HG03045 (cell line): ENCODE measurements around the gene RRAGD.
"Not testable (repeated sequence)": the region's sequence is repeated elsewhere in the genome, so short reads cannot be mapped to it uniquely, and the experiment has no call there.

Source experiments
- ATAC-seq: cut with Tn5 transposase; IDR thresholded peaks from one replicate; pipeline ENCODE4 v1.9.1; 2021; ENCODE audit warnings: mild to moderate bottlenecking, moderate library complexity; ENCODE audit not compliant: unreplicated experiment

RRAGD gene

DNA sequence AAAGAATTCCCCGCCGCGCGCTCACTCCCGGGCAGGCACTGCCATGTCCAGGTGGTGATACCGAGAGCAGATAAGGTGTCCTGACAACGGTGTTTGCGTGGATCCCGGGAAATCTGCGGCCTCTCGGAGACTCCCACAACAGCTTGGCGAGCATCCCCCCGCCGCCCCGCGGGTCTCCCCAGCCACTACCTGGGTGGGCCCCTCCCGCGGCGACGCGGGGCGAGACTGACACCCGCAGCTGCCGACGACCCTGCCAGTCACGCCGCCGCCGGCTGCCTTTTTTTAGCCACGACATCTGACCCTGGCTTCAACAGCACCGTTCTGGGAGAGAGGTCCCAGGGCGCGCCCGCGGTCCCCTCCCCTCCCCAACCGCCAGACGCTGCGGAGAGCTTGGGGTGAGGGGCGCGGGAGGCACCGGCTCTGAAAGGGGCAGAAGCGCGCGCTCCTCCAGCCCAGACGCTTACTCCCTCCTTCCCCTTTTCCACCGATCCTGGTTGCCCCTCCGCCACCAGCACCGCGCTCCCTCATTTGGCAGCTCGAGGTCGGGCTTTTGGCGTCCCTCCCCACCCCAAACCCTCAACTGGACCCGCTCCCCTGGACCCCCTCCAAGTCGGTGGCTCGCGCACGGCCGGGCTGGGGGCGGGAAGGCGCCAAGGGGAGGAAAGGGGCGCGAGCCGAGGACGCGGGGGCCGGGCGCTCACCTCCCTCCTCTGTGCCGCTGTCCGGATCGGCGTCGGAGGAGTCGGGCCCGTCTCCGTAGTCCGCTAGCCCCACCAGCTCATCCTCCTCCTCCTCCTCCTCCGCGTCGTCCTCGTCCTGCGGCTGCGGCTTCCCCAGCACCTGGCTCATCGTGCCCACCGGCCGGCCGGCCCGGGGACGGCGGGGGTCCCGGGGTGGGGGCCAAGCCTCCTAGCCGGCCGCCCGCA is 665 bp downstream of the RRAGD start:
- peak; percentile 44 for ATAC-seq

DNA sequence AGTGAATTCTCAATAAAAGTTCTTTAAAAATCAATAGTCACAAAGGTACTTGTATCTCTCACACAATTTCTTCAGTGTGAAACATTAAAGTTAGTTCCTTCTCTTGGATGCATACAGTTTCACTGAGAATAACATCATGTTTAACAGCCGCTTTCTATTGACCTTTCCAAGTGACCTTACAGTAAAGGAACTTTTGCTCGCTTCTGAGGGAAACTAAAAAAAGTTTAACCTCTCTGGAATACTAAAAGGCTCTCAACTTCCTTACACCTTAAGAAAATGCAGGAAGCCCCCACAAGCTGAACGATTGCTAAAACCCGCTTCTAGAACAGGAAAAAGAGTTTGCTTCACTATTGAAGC is 1.3 kb downstream of the RRAGD start:
- ATAC-seq, result no peak

DNA sequence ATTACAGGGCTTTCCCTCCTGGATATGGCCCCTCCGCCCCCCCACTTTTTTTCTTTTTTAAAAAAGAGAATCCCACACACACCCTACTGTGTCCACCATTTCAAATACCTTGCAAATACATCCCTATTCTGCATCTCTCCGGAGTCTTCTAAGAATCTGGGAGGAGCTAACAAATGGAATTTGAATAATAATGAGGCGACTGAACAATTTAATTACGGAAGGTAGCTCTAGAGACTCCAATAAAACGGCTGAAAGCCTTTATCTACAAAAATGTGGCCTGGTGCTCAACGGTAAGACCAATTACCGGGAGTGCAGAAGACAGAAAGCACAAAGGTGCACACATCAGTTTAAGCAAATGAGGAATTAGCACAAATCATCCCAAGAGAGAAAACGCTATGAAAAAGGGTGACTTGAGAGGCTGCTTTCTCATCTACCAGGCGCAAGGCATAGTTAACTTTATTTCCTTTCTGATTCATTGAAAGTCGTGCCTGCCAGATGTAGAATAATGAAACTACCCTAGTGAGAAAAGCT is 1.8 kb downstream of the RRAGD start:
- ATAC-seq, result no peak

DNA sequence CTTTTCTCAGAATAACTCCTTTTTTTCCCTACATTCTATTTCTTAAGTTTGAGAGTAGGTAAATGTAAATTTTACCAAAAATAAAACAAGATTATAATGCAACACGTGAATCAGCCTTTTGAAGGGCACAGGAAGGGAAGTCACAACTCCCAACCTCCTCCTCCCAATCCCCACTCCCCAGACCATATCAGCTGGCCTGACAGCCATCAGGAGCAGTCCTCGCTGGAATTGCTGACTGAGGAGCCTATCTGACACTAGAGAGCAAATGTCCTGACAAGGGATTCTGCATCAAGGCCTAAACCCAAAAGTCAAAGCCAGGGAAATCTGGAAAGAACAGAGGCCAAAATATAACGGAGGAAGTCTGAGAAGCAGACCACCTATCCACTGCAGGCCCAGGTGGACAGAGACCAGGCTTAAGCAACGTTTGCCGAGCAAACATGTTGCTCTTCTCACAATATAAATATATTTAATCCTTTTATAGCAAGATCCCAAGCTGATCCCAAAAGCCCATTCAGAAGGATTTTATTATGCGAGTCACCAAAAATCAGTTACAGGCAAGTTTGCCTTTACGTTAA is 2.5 kb downstream of the RRAGD start:
- no peak for ATAC-seq

DNA sequence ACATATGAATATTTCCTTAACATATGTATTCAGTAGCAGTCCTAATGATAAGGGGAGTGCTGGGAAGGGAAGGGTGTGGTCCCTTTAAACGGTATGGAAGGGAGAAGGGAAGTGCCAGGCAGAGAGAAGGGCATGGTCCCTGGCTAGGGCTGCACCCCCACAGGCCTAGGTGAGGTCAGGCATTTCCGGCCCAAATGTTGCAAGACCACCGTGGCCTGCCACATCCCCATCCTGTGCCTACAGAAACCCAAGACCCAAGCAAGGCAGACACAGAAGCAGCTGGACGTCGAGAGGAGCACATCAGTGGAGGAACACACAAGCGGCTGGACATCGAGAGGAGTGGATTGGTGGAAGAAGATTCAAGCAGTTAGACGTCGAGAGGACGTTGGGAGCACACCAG is 5.9 kb downstream of the RRAGD start:
- no peak for ATAC-seq

DNA sequence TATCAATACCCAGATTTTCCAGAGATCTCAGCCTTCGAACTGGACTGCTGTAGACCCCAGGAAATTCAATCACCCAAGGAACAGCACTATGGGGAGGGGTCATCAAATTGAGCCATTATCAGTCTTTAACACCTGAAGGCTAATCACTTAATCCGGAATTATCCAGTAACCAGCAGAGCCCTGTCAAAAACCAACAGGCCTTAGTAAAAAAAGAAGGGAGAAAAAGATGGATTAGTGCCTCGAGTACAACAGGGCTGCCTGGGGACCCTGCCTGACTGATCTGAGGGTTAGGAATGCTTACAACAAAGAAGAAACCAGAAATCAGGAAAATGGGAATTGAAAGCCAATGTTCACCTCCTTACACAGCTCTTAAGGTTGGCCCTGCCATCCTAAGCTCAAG is 7.6 kb downstream of the RRAGD start:
- no peak for ATAC-seq

DNA sequence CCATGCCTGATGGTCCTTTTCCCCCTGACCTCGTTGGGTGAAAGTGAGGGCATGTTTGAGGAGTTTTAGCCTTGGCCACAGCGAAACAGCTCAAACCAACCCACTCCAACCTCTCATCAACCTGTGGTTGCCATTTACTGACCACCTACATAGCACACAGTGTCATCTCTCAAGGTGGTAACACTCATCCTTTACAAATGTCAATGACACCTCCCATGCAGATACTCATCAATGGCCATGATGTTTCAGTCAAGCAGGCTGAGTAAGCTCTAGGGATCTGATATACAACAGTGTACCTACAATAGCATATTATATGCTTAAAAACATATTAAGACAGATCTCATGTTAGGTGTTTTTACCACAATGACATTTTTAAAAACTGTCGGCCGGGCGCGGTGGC is 9.3 kb downstream of the RRAGD start:
- no peak for ATAC-seq

DNA sequence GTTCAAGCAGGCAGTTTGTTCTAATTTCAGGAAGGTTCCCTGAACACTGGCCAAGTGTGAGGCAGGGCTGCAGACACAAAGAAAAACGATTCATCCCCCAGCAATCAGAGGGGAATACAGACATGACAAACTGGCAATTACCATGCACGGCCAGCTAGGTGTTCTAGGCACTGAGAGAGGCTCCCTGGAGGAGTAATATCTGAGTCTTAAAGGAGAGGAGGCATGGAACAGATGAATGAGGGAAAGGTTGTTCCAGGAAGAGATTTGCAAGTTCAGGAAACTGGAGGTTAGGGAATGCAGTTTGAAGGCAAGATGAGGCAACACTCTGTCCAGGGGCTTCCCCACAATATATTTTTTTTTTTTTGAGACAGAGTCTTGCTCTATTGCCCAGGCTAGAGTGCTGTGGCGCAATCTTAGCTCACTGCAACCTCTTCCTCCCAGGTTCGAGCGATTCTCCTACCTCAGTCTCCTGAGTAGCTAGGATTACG is 11.1 kb downstream of the RRAGD start:
- no peak for ATAC-seq

DNA sequence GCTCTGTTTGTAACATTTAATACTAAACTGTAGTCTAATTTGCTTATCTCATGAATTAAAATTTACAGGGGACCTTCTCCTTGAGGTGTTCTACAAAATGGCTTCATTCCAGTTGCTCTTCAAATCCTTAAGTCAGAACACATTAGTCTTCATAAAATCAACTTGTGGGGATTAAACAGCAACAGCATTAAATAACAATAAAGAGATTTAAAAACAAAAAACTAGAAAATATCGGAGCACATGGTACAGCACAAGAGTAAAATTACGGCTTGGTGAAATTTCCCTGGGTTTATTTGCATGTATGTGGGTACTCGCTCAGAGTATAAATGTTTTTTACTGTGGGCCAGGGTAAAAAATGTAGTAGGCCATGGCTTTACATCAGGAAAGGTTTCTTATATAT is 12.0 kb downstream of the RRAGD start:
- no peak for ATAC-seq

DNA sequence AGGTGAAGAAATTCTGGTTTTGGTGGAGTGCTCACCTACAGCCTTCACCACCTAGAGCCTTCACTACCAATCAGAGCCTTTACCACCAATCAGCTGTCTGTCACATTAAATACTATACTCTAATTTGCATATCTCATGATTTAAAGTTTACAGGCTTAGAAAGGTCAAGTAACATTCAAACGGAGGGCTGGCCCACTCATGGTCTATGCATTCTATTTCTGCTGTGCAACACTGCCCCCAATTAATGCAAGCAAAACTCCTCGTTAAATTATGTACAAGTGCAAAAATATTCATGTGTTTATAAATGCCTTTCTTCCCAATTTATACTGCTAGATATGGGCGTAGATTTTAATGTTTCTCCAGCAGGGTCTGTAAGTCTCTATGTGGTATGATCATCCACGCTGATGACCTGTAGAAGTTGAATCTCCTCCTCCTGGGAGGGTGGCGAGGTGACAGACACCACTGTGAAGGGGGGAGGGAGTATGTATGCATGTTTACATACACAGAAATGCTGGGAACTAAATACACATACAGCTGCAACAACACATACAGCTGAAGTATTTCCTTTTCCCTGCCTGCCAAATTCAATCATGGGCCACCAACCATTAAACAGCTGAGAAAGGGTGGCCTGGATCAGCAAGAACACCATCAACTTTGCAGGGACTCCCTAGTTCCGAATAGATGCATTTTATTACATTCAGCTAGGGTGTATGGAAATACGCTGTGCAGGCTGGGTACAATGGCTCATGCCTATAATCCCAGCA is 13.1 kb downstream of the RRAGD start:
- no peak for ATAC-seq

DNA sequence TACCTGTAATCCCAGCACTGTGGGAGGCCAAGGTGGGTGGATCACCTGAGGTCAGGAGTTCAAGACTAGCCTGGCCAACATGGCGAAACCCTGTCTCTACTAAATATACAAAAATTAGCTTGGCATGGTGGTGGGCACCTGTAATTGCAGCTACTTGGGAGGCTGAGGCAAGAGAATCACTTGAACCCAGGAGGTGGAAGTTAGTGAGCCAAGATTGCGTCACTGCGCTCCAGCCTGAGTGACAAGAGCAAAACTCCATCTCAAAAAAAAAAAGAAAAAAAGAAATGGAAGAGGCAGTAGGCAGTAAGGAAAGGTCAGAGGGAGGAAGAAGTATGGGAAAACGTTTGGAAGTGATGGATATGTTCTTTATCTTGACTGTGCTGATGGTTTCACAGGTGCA is 14.2 kb downstream of the RRAGD start:
- not testable (repeated sequence) for ATAC-seq

DNA sequence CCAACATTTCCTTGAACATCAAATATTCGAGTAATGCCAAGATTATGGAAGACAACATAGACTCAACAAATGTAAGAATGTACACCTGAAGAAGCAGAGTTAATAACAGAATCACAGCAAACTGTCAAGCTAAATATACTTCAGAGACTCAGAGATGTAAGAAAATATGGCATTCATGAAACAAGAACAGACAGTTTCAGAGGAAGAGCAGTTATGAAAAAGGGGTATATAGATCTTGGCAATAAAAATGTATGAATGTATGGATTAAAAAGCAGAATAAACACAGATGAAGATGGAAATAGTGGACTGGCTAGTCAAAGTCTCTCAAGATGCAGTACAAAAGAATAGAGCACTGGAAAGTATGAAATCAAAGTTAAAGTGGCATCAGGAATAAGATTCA is 18.4 kb downstream of the RRAGD start:
- ATAC-seq, result no peak

DNA sequence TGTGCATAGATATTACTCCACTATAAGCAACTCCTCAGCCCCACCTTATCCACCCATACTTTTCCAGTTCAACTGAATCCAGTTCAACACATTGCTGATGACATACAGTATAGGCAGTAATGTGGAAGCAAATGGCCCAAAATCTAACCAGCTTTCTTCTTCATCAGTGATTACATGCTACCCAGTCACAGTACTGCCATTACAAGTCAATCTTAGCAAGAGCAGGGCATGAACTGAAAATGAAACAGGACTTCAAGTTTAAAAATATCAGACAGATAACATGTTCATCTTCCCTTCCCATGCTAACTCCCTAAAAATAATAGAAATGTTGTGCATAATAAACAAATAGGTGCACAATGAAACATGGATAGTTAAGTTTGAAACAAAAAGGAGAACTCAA is 19.2 kb downstream of the RRAGD start:
- ATAC-seq, result no peak

DNA sequence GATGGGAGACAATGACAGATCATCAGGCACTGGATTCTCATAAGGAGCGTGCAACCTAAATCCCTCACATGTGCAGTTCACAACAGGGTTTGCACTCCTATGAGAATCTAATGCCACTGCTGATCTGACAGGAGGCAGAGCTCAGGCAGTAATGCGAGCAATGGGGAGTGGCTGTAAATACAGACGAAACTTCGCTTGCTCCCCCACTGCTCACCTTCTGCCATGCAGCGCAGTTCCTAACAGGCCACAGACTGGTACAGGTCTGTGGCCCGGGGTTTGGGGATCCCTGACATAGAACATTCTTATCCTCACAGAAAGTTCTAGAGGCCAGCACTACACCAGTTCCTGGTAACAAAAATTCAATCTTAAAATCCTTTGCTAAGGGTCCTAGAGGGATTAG is 23.2 kb downstream of the RRAGD start:
- no peak for ATAC-seq

DNA sequence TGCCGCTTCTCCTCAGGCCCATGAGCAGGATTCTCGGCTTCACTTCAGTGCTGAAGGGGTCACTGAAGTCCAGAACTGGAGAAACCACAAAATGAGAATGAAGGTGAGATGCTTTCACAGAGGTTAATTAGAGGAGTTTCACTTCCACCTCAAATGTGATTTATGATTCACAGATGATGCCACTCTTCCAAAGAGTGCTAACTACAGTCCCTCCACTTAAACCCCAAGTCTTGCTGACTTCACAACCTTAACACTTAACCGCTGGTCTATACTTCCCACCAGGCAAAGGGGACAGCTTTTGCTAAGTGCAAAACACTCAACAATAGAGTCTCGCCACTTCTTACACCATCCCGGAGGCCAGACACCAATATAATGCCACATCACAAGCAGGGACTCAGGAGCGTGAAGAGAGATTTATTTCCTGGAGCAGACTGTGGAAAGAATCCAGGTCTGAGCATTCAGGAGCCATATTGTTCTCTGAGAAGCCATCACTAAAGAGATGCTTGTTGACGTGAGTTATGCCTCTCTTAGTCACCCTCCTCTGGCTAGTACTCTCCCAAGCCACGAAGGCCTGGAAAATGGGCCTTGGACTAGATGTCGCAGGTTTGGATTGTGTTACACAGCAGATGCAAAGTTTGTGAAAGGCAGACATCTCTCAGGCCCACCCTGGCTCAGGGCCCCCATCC is 24.4 kb downstream of the RRAGD start:
- peak; percentile 92 for ATAC-seq

DNA sequence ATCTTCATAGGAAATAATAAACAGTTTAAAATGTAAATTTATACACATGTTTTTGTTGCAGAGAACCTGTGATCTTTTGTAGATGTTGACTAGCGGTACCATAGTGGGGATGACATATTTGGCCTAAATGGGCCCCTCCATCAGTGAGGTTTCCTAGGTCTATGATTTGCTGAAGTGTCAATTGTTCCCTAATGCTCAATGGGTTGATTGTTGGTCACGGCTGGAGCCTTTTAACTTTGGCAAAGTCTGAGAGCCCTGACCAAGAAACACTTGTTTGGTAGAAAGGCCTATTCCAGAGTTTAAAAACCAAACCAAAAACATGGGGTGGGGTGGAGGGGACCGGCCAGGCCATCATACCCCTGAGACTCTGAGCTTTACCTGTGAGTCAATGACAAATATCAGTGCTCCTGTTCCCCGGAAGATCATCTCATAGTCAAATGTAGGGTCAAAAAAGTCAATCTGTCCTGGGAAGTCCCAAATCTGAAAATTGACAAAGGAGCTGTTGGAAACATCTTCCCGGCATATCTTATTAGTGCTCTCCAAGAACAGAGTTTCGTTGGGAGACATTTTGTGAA is 25.1 kb downstream of the RRAGD start:
- ATAC-seq, result peak; percentile 28

DNA sequence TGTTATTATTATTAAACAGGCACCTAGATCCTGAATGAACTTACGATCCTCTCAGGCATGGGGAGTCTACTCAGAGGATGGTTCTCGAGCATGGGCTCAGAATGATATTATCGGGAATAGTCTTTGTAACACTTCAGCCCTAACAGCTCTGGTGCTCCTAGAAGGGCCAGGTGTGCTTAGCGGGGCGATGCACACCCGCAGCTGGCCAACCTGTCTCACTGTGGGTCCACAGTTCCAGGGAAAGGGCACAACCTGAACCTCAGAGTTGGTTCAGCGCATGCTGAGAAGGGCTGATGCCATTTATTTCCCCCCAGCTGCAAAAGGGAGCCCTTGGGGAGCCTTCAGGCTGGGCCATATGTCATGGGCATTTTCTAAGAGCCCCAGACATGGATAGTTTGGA is 26.2 kb downstream of the RRAGD start:
- ATAC-seq, result no peak

DNA sequence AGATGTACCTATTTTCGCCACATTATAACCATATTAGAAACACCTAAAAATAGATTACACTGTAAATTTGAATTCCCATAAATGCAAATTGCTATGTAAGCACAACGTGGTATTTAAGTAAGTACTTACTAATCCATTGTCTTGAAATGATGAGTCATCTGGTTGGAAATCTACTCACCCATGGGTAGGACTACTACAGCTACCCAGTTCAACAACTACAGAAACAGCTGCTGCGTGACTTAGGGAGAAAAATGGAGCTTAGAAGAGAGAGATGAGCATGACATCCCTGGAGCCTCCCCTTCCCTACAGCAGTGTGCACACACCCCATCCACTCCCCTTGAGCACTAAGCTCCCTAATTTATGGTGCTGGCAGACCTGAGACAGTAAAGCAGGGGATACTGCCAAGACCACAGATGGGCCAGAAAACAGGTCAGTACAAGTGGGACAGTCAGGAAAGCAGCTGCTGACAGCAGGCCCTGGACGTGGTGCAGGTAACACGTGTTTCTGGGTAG is 26.9 kb downstream of the RRAGD start:
- ATAC-seq, result peak; percentile 36

DNA sequence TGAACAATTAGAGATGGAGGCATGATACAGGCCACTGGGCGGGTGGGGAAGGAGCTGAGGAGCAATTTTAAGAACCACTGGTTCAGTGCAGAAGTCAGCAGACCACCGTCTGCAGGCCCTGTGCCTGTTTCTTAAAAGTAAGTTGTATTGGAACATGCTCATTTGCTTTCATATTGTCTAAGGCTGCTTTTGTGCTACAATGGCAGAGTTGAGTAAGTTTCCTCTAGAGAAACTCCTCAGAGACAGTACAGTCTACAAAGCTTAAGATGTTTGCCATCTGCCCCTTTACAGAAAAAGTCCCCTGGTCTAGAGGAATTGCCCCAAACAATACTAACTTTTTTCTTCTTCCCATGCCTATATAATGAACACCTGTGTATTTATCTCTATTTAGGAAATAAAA is 31.0 kb downstream of the RRAGD start:
- ATAC-seq, result no peak

DNA sequence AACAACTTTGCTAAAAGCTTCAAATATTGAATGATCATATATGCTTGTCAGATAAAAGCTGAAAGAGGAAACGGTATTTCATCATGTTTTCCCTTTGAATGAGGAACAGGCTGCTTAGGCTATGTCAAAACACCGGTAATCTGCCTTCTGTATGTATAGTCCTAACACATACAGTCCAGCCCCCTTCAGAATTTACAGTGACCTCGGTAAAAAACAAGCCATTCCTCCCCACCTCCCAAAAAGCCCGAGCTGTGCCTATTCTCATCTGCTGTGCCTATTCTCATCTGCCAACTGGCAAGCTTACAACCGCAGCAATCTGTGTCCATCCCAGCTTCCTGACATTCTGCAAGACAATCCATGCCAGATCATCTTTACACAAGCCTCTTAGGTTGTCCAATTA is 32.8 kb downstream of the RRAGD start:
- ATAC-seq, result no peak
